Upper lobe of right lung (tissue), 1 donor: ENCODE measurements around the gene CDC42. TPM values are rescaled to one million over a fixed set of nuclear protein-coding genes. Genes with fewer than 3 reads are reported as not detected.

Experiments used
- ATAC-seq: fragments of 200-7000 bp; cut with Tn5 transposase; one replicate; pipeline ENCODE4 v1.9.1; 2020; ENCODE audit warnings: mild to moderate bottlenecking, moderate library complexity
- DNase-seq: peaks from one replicate; pipeline ENCODE4 v3.0.0-alpha.2; 2020
- H3K27ac ChIP-seq: fragments of 200-600 bp; one replicate; pipeline ENCODE4 v1.8.0; 2022
- H3K27me3 ChIP-seq: fragments of 200-600 bp; one replicate; pipeline ENCODE4 v1.8.0; 2022; ENCODE audit warnings: mild to moderate bottlenecking
- H3K36me3 ChIP-seq: fragments of 200-600 bp; one replicate; pipeline ENCODE4 v1.8.0; 2022
- H3K4me1 ChIP-seq: fragments of 200-600 bp; one replicate; pipeline ENCODE4 v1.8.0; 2022
- H3K4me3 ChIP-seq: fragments of 200-600 bp; one replicate; pipeline ENCODE4 v1.8.0; 2022; ENCODE audit warnings: mild to moderate bottlenecking
- H3K9me3 ChIP-seq: fragments of 200-600 bp; one replicate; pipeline ENCODE4 v1.8.0; 2022
- intact Hi-C: fragments of 100-400 bp; cut with DNase I; formaldehyde crosslinking; loops from one replicate; pipeline ENCODE4 v1.11.0; 2022
- total RNA-seq: library from RNA; stranded (reverse); fragmentation: NEBNext Ultra II Directional; extraction: Animal tissue kit (Norgen Biotek cat#: 25700); gene quantifications from one replicate; pipeline ENCODE4 v1.2.1, GENCODE V29; 2021
- TF ChIP-seq, protein P1 (sequence below): fragments of 200-600 bp; IDR thresholded peaks from one replicate; pipeline ENCODE4 v1.8.0; 2022; ENCODE audit warnings: antibody characterized with exemption
- donor health status: DM: no; HTN: yes; CAD: no; lungs with severe emphysema.

The CDC42 gene
- total RNA-seq, 1 donor from 2014 or later = 234 TPM

DNA sequence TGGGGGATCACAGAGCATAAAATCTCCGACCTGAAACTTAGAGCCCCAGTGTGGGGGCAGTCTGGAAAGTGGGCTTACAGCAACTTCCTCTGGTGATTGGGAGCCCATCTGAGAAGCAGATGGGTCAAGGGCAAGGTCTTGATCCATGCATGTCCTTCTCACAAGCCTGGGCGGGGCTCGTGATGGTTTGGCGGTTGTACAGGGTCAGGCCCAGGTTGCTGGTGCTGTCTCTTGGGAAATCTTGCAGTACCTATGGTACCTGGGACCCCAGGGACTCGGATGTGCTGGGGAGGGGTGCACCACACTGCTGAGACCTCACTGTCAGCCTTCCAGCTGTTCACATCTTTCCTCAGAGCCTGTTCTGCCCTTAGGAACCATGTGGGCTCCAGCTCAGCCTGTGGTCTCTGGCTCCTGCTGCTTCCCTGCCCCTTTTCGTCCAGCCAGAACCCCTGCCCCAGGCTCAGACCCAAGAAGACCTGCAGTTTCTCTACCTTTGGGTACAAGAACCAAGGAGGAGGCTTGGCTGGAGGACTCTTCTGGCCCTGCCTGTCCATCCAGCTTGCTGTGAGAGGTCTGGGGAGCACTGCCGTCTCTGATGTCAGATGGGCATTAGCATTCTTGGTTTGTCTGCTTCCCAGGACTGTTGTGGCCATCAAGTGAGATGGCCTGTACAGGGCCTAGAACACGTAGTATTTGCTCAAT, 65.9 kb downstream of the CDC42 start:
- ATAC-seq (no peak), DNase-seq (no peak)
- intact Hi-C loops = no loop called here
- Histone ChIP-seq H3K27ac (no peak overlapping the region), H3K4me3 (no peak overlapping the region), H3K9me3 (no peaks in the 10 kb centered on the region), H3K36me3 (peaks cover 18% of the 10 kb centered on the region), H3K27me3 (no peaks in the 10 kb centered on the region), H3K4me1 (peaks cover 3% of the 10 kb centered on the region)
- TF ChIP-seq, protein P1, sequence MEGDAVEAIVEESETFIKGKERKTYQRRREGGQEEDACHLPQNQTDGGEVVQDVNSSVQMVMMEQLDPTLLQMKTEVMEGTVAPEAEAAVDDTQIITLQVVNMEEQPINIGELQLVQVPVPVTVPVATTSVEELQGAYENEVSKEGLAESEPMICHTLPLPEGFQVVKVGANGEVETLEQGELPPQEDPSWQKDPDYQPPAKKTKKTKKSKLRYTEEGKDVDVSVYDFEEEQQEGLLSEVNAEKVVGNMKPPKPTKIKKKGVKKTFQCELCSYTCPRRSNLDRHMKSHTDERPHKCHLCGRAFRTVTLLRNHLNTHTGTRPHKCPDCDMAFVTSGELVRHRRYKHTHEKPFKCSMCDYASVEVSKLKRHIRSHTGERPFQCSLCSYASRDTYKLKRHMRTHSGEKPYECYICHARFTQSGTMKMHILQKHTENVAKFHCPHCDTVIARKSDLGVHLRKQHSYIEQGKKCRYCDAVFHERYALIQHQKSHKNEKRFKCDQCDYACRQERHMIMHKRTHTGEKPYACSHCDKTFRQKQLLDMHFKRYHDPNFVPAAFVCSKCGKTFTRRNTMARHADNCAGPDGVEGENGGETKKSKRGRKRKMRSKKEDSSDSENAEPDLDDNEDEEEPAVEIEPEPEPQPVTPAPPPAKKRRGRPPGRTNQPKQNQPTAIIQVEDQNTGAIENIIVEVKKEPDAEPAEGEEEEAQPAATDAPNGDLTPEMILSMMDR = no peak

DNA sequence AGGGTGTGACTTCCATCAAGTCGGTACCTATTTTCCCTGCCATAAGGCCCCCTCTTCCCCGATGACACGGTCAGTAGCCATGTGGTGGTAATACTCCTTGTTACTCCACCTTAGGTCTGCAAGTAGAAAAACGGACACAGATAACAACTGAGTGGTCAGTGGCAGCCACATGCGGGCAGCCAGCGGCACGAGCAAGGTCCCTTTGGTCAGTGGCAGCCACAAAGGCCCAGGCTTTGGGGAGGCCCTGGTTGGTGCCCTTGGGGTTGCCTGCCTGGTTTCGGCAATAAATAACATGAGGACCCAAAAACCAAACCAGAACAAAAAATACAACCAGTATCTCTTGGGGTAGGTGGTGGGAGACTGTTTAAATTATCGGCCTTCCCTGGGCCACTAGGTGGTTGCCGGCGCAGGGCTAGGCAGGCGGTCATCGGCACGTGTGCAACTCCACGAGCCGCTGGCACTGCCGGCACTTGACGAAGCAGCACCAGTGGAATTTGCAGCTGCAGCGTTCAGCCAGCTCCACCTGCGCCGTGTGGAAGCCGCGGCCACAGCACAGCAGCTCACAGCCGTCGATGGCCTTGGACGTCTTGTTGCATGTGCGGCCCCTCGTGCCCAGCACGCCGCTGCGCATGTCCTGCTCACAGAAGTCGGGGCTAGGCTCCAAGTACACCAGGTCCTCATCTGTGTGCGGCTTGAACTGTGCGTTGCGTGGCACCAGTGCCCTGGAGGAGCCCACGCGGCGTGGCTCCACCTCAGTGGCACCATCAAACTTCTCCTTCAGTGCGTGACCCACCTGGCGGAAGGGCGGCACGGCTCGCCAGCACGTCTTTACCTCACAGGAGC, 67.3 kb downstream of the CDC42 start:
- intact Hi-C loops = no loop called here
- Histone ChIP-seq H3K27me3 (no peaks in the 10 kb centered on the region), H3K4me3 (no peak overlapping the region), H3K36me3 (peaks cover 8% of the 10 kb centered on the region), H3K4me1 (peaks cover 3% of the 10 kb centered on the region), H3K27ac (no peak overlapping the region), H3K9me3 (no peaks in the 10 kb centered on the region)
- TF ChIP-seq, protein P1 = no peak
- no peak for ATAC-seq
- no peak for DNase-seq

DNA sequence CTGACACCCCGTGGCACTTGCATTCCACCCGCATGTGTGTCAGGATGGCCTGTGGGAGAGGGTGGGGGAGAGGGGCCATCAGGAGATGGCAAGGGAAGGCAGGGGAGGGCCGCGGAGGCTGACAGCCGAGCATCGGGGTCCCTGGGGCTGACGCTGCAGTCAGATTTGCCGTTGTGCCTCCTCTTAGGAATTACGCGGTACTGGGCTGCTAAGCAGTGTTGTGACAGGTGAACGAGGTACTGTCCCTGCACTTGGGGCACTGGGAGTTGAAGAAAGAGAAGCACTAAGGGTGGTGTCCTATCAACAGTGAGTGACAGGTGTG, 67.9 kb downstream of the CDC42 start:
- intact Hi-C loops = no loop called here
- H3K27me3 ChIP-seq = no peaks in the 10 kb centered on the region
- TF ChIP-seq, protein P1 = no peak
- DNase-seq (no peak), ATAC-seq (no peak)
- H3K9me3 ChIP-seq = no peaks in the 10 kb centered on the region
- no peak overlapping the region for H3K27ac ChIP-seq
- no peak overlapping the region for H3K4me3 ChIP-seq
- peaks cover 3% of the 10 kb centered on the region for H3K4me1 ChIP-seq
- H3K36me3 ChIP-seq = peaks cover 8% of the 10 kb centered on the region

DNA sequence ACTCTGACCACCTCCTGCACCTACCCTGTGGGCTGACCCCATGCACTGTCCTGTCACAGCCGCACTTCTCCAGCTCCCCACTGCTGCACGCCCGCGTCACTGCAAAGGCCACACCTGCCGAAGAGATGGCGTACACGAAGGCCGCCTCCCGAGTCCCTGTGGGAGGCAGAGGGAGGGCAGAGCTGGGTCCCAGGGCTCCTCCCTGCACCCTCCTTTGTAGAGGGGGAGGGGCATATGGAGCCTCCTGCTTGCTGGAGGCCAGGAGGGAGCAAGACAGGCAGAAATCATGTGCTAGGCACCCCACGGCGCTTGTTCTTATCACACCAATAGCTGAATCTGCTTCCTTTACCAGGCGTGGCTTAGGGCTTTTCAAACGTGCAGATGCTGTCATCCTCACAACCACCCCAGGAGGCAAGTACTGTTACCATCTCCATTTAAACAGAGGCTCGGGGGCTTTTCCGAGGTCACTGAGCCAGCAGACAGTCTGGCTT, 69.0 kb downstream of the CDC42 start:
- H3K27ac ChIP-seq = no peak overlapping the region
- TF ChIP-seq, protein P1 = no peak

DNA sequence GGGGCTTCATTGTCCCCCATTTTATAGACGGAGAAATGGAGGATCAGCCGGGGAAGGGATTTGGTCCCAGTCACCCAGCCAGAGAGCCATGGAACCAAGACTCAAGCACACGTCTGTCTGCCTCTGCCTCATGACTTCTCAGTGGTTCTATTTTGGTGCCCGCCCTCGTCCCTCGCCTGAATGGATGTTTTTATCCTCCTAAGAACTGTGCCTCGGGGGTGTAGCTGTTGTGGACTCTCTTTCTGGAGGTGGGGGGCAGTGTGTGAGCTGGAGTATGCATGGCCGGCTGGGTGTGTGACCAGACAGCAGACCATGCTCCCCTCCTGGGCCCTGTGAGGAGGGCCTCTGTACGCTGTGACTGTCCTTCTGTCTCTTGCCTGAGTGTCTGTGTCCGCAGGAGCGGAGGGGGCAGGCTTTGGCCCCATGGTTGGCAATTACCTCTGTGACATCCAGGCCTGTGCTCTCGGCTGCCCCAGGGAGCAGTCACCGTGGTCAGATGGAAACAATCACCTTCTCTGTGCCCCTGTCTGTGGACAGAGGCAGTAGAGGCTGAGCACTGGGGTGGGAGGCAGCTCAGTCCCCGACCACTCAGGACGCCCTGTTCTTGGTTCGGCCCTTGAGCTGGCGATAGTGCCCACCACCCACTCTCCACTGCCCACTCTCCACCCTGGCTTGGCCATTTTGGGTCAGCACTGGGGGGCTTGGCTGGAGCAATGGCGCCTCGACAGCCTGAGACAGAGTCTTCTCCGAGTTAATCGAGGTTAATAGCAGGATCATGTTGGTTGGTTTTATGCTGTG, 70.0 kb downstream of the CDC42 start:
- peaks cover 3% of the 10 kb centered on the region for H3K4me1 ChIP-seq
- DNase-seq (no peak), ATAC-seq (no peak)
- no peak overlapping the region for H3K27ac ChIP-seq
- no peaks in the 10 kb centered on the region for H3K9me3 ChIP-seq
- intact Hi-C loops = no loop called here
- H3K36me3 ChIP-seq = peaks cover 8% of the 10 kb centered on the region
- TF ChIP-seq, protein P1 = no peak
- H3K27me3 ChIP-seq = no peaks in the 10 kb centered on the region
- no peak overlapping the region for H3K4me3 ChIP-seq

More for the DNA sequence above, 69.0 kb downstream of the CDC42 start:
- no peak for DNase-seq
- Histone ChIP-seq H3K9me3 (no peaks in the 10 kb centered on the region), H3K36me3 (peaks cover 8% of the 10 kb centered on the region), H3K4me3 (no peak overlapping the region), H3K4me1 (peaks cover 3% of the 10 kb centered on the region), H3K27me3 (no peaks in the 10 kb centered on the region)
- peak; percentile 7 for ATAC-seq
- intact Hi-C loops = no loop called here
